ENCODE results near the gene KCTD5.

Gene KCTD5

DNA sequence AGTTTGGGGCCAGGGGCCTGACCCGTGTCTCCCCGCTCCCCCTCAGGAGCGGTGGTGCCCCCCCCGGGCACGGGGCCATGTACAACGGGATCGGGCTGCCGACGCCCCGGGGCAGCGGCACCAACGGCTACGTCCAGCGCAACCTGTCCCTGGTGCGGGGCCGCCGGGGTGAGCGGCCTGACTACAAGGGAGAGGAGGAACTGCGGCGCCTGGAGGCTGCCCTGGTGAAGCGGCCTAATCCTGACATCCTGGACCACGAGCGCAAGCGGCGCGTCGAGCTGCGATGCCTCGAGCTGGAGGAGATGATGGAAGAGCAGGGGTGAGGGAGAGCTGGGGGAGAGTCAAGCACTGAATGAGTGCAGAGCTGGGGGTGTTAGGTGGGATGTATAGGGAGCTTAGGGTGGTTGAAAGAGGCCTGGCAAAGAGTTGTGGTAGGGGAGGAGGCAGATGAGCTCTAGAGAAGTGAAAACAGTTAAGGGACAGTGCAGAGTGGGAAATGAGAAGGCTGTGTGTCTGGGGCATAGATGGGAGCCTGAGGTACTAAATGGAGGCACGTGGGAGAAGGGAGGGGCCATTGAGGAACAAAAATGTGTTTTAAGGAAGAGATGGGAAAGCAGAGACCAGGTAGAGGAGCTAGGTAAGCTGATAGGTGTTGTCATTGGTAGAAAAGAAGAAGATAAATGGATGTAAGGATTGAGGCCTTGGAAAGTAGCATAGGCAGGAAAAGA is 74.1 kb downstream of the KCTD5 start:
- DNase-seq (ENCODE audit: insufficient read length, low spot score) (no peak), FAIRE-seq (no peak)
- no peak for TF ChIP-seq CTCF (IDR thresholded peaks at IDR 0.05; ENCODE audit: insufficient read depth, missing control alignments)

GRCh38 chr16:2757344-2757743 is 75.0 kb downstream of the KCTD5 start:
- FAIRE-seq = no peak
- TF ChIP-seq CTCF (IDR thresholded peaks at IDR 0.05; ENCODE audit: insufficient read depth, missing control alignments) = no peak
- DNase-seq (ENCODE audit: insufficient read length, low spot score) = no peak
